Hepatocyte (in vitro differentiated cells): ENCODE data around the gene GINS2. TPM values are rescaled to one million over a fixed set of nuclear protein-coding genes. Genes with fewer than 3 reads are reported as not detected.

Experiments used
- DNase-seq: peaks from one replicate; pipeline ENCODE4 v3.0.0-alpha.2; 2016; ENCODE audit warnings: low spot score
- H2AFZ ChIP-seq: fragments of 200-600 bp; sonication (generic); 2 replicates; pipeline ENCODE4 v1.6.0; 2016; ENCODE audit warnings: antibody characterized with exemption, mild to moderate bottlenecking
- H3K27ac ChIP-seq: fragments of 200-600 bp; sonication (generic); 2 replicates; pipeline ENCODE4 v1.5.1; 2016; ENCODE audit warnings: mild to moderate bottlenecking
- H3K27me3 ChIP-seq: fragments of 200-600 bp; sonication (generic); 2 replicates; pipeline ENCODE4 v1.6.1; 2016
- H3K36me3 ChIP-seq: fragments of 200-600 bp; sonication (generic); replicated peaks from 2 replicates; pipeline ENCODE4 v1.5.1; 2016; ENCODE audit warnings: low read depth; ENCODE audit not compliant: insufficient read depth
- H3K4me1 ChIP-seq: fragments of 200-600 bp; sonication (generic); 2 replicates; pipeline ENCODE4 v1.5.1; 2016; ENCODE audit warnings: mild to moderate bottlenecking, moderate library complexity; ENCODE audit not compliant: insufficient read depth
- H3K4me2 ChIP-seq: fragments of 200-600 bp; sonication (generic); 2 replicates; pipeline ENCODE4 v1.6.0; 2016
- H3K4me3 ChIP-seq: fragments of 200-600 bp; sonication (generic); 2 replicates; pipeline ENCODE4 v1.5.1; 2016; ENCODE audit warnings: mild to moderate bottlenecking
- H3K79me2 ChIP-seq: fragments of 200-600 bp; sonication (generic); 2 replicates; pipeline ENCODE4 v1.6.0; 2017; ENCODE audit warnings: mild to moderate bottlenecking
- H3K9me2 ChIP-seq: fragments of 200-600 bp; sonication (generic); replicated peaks from 2 replicates; pipeline ENCODE4 v1.6.0; 2017; ENCODE audit warnings: mild to moderate bottlenecking; ENCODE audit not compliant: insufficient read depth
- H3K9me3 ChIP-seq: fragments of 200-600 bp; sonication (generic); 2 replicates; pipeline ENCODE4 v1.5.1; 2016; ENCODE audit warnings: low read depth, mild to moderate bottlenecking
- H4K20me1 ChIP-seq: fragments of 200-600 bp; sonication (generic); 2 replicates; pipeline ENCODE4 v1.6.0; 2016; ENCODE audit warnings: mild to moderate bottlenecking; ENCODE audit not compliant: insufficient read depth, poor library complexity, severe bottlenecking
- EZH2 ChIP-seq: fragments of 200-600 bp; sonication (generic); IDR thresholded peaks from 2 replicates; pipeline ENCODE4 v1.6.1; 2016; ENCODE audit warnings: antibody characterized with exemption, mild to moderate bottlenecking, borderline replicate concordance
- EZH2phosphoT487 ChIP-seq: fragments of 200-600 bp; sonication (generic); IDR thresholded peaks from one replicate; pipeline ENCODE4 v1.6.1; 2018; ENCODE audit warnings: antibody characterized with exemption, mild to moderate bottlenecking, low read depth, moderate library complexity; ENCODE audit not compliant: unreplicated experiment, severe bottlenecking
- WGBS: methylation state at CpG from one replicate; pipeline ENCODE4 v1.1.6; 2016; ENCODE audit warnings: low lambda C conversion rate; ENCODE audit errors: missing lambda C conversion rate; 5-methylcytosine and 5-hydroxymethylcytosine counted together
- polyA plus RNA-seq: library from polyadenylated mRNA; unstranded; fragments of >200 nt; fragmentation: Nextera tagmentation; extraction: Ambion mirVana; gene quantifications from 2 replicates; pipeline ENCODE4 v1.2.1, GENCODE V29; 2016
- total RNA-seq: library from RNA; depleted of rRNA; stranded (reverse); fragments of >200 nt; gene quantifications from 2 replicates; pipeline ENCODE4 v1.2.3, GENCODE V29; 2014
- TF ChIP-seq, protein P1 (sequence below): fragments of 200-600 bp; sonication (generic); IDR thresholded peaks from 2 replicates; pipeline ENCODE4 v1.5.1; 2016; ENCODE audit warnings: antibody characterized with exemption, mild to moderate bottlenecking; ENCODE audit not compliant: poor library complexity

GINS2 gene
- total and polyA plus RNA-seq, 2 experiments from 2014 or later, result 6.3 to 7.5 TPM

DNA sequence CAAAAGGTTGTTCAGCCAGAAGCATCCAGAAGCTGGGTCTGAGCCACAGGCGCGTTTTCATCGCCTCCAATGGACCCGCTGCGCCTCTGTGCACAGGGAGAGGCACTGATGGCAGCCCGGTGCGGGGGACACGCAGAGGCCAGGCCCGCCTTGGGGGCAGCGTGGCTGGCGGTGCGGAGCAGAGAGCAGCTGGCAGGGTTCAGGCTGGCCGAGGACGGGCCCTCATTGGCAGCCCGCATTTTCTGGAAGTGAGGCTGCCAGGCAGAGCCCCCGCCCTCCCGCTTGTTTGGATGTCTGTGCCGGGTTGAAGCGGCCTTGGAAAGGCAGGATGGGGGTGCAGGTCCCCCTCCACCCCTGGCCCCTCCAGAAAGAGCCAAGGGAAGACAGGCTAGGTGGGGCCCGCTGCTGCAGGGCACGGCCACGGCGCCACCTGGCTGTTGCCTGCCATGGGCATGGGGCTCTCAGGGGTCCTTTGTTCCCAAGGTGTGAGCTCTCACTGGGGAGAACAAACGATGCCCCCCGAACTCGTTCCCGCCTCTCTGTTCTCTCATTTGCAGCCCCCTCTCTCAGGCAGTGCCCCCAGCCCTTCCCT lies 56.9 kb downstream of the GINS2 start:
- Histone ChIP-seq H3K4me3 (no peak overlapping the region), H3K79me2 (peaks cover 100% of the 10 kb centered on the region), H3K9me2 (no peaks in the 10 kb centered on the region), H3K4me2 (no peak overlapping the region), H3K9me3 (no peaks in the 10 kb centered on the region), H3K36me3 (no peaks in the 10 kb centered on the region), H3K27ac (no peak overlapping the region), H3K27me3 (no peaks in the 10 kb centered on the region), H4K20me1 (peaks cover 98% of the 10 kb centered on the region), H3K4me1 (peaks cover 7% of the 10 kb centered on the region), H2AFZ (no peak overlapping the region)
- 95% methylated on average over 27 of the region's 27 CpGs for WGBS
- TF ChIP-seq, protein P1, sequence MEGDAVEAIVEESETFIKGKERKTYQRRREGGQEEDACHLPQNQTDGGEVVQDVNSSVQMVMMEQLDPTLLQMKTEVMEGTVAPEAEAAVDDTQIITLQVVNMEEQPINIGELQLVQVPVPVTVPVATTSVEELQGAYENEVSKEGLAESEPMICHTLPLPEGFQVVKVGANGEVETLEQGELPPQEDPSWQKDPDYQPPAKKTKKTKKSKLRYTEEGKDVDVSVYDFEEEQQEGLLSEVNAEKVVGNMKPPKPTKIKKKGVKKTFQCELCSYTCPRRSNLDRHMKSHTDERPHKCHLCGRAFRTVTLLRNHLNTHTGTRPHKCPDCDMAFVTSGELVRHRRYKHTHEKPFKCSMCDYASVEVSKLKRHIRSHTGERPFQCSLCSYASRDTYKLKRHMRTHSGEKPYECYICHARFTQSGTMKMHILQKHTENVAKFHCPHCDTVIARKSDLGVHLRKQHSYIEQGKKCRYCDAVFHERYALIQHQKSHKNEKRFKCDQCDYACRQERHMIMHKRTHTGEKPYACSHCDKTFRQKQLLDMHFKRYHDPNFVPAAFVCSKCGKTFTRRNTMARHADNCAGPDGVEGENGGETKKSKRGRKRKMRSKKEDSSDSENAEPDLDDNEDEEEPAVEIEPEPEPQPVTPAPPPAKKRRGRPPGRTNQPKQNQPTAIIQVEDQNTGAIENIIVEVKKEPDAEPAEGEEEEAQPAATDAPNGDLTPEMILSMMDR, result peak; percentile 7
- no peak for TF ChIP-seq EZH2phosphoT487
- no peak for DNase-seq

DNA sequence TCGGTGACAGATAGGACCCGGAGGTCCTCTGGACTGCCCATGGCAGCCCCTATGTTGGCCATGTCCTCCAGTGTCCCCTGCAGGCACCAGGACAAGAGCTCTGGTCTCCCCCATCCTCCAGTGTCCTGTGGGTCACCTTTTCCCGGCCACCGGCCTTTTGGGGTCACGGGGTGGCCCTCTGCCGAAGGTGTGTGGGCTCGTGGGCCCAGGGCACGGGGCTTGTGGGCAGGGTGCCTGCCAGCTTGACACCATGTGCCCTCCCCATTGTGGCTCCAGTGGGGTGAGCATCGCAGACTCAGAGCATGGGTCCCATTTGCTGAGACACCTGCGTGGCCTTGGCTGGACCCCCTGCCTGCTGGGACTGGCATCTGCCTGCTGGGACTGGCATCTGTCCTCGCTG lies 57.5 kb downstream of the GINS2 start:
- TF ChIP-seq, protein P1, result no peak
- TF ChIP-seq EZH2phosphoT487, result no peak
- TF ChIP-seq EZH2, result no peak
- Histone ChIP-seq H3K4me3 (no peak overlapping the region), H3K36me3 (no peaks in the 10 kb centered on the region), H3K9me2 (no peaks in the 10 kb centered on the region), H3K9me3 (no peaks in the 10 kb centered on the region), H3K27me3 (no peaks in the 10 kb centered on the region), H2AFZ (no peak overlapping the region), H4K20me1 (peaks cover 100% of the 10 kb centered on the region), H3K27ac (no peak overlapping the region), H3K4me2 (no peak overlapping the region), H3K4me1 (peaks cover 13% of the 10 kb centered on the region), H3K79me2 (peaks cover 100% of the 10 kb centered on the region)
- no peak for DNase-seq
- WGBS, result 99% methylated on average over 11 of the region's 11 CpGs

DNA sequence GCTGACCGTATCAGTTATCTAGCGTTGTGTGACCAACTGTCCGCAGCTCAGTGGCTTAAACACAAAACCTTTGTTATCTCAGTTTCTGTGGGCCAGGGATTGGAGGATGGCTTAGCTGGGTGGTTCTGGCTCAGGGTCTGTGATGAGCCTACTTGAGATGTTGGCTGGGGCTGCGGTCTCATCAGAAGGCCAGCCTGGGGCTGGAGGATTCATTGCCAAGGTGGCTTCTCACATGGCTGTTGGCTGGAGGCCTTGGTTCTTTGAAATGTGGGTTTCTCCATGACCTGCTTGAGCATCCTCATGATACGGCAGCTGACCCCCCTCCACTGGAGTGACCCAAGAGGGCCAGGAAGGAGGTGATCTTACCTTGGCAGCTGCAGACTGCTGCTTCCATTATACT lies 58.9 kb downstream of the GINS2 start:
- Histone ChIP-seq H3K9me3 (no peaks in the 10 kb centered on the region), H3K4me2 (no peak overlapping the region), H3K4me1 (peaks cover 17% of the 10 kb centered on the region), H3K27ac (no peak overlapping the region), H2AFZ (no peak overlapping the region), H3K9me2 (no peaks in the 10 kb centered on the region), H3K36me3 (no peaks in the 10 kb centered on the region), H3K27me3 (no peaks in the 10 kb centered on the region), H3K79me2 (peaks cover 100% of the 10 kb centered on the region), H3K4me3 (no peak overlapping the region), H4K20me1 (peaks cover 100% of the 10 kb centered on the region)
- WGBS, result 95% methylated on average over 5 of the region's 5 CpGs
- no peak for TF ChIP-seq EZH2
- DNase-seq, result no peak

- Histone ChIP-seq H3K4me3 (no peak overlapping the region), H3K27ac (no peak overlapping the region), H3K9me3 (no peaks in the 10 kb centered on the region), H3K9me2 (no peaks in the 10 kb centered on the region), H3K4me1 (peaks cover 17% of the 10 kb centered on the region), H3K36me3 (no peaks in the 10 kb centered on the region), H3K79me2 (peaks cover 100% of the 10 kb centered on the region), H4K20me1 (peaks cover 100% of the 10 kb centered on the region), H2AFZ (no peak overlapping the region), H3K4me2 (no peak overlapping the region), H3K27me3 (no peaks in the 10 kb centered on the region)
- no peak for DNase-seq
- WGBS, result 99% methylated on average over 10 of the region's 10 CpGs
- no peak for TF ChIP-seq EZH2
- no peak for TF ChIP-seq EZH2phosphoT487
- TF ChIP-seq, protein P1, result no peak
Measured at GRCh38 chr16:85629326-85629725, 59.4 kb downstream of the GINS2 start.
